HCT116 (cell line): ENCODE measurements around the gene MTURN. TPM values are rescaled to one million over a fixed set of nuclear protein-coding genes. Genes with fewer than 3 reads are reported as not detected.

Experiments used
- ATAC-seq: fragments of 200-7000 bp; cut with Tn5 transposase; 2 replicates; pipeline ENCODE4 v1.9.1; 2020; ENCODE audit warnings: mild to moderate bottlenecking, moderate library complexity
- BruUV-seq: library from RNA; stranded (reverse); fragments of 400-500 nt; replicated peaks from 2 replicates; lab custom pipeline; 2021; lab: Mats Ljungman, UMichigan
- CTCF ChIA-PET: fragments of 300-600 bp; sonication (Branson Sonifier 250); formaldehyde crosslinking; loops from one replicate; lab custom pipeline; 2021; ENCODE audit warnings: antibody characterized with exemption; lab: Charles Lee
- POLR2A ChIA-PET: fragments of 300-600, 350-600 bp; sonication (Branson Sonifier 250); formaldehyde crosslinking; loops from one replicate; lab custom pipeline; 2021; ENCODE audit warnings: antibody characterized with exemption; lab: Charles Lee
- RAD21 ChIA-PET, 2 experiments: fragments of 300-600 bp; sonication (Branson Sonifier 250); formaldehyde crosslinking; loops; one replicate each; lab custom pipeline; 2023; ENCODE audit warnings: low total read pairs in 2 of 2; ENCODE audit not compliant: uncharacterized antibody in 2 of 2, unreplicated experiment in 2 of 2, low non-redundant PET in 1 of 2; lab: Charles Lee
- DNase-seq: peaks from one replicate; pipeline ENCODE4 v3.0.0-alpha.2; 2010; ENCODE audit warnings: low read depth, low spot score
- H2AFZ ChIP-seq: fragments of 200-600 bp; shearing (Covaris generic), sonication (generic); 2 replicates; pipeline ENCODE4 v1.6.1; 2017; ENCODE audit warnings: low read depth, mixed run types, mixed read lengths, antibody characterized with exemption, low read length; ENCODE audit not compliant: poor library complexity, severe bottlenecking
- H3K27ac ChIP-seq: 2 replicates; pipeline ENCODE4 v1.5.1; 2012; ENCODE audit warnings: low read depth, low read length
- H3K27me3 ChIP-seq: fragments of 200-600 bp; sonication (generic); 2 replicates; pipeline ENCODE4 v1.6.1; 2016; ENCODE audit warnings: mixed run types, low read length, mixed read lengths; ENCODE audit not compliant: insufficient read depth
- H3K36me3 ChIP-seq, 2 experiments: fragments of 200-500 bp in 1 of 2; fragments of 200-600 bp in 1 of 2; sonication (Bioruptor generic) in 1 of 2; sonication (generic) in 1 of 2; 2 replicates each; pipeline versions ENCODE4 v1.5.1 to v1.6.1; 2014 to 2016; ENCODE audit warnings: low read length in 2 of 2, inconsistent platforms in 1 of 2, mixed read lengths in 1 of 2, mixed run types in 1 of 2; ENCODE audit not compliant: insufficient read depth in 2 of 2, control insufficient read depth in 1 of 2
- H3K4me1 ChIP-seq, 2 experiments: fragments of 200-600 bp in 1 of 2; sonication (generic) in 1 of 2; 2 replicates each; pipeline versions ENCODE4 v1.5.1 to v1.6.1; 2012 to 2017; ENCODE audit warnings: low read length in 2 of 2, inconsistent platforms in 1 of 2, mild to moderate bottlenecking in 1 of 2, mixed read lengths in 1 of 2, mixed run types in 1 of 2, moderate library complexity in 1 of 2; ENCODE audit not compliant: insufficient read depth in 2 of 2, control insufficient read depth in 1 of 2
- H3K4me2 ChIP-seq: fragments of 200-600 bp; sonication (generic); 2 replicates; pipeline ENCODE4 v1.6.1; 2017; ENCODE audit warnings: mixed run types, low read length, mixed read lengths
- H3K4me3 ChIP-seq, 2 experiments: fragments of 200-600 bp in 1 of 2; sonication (generic) in 1 of 2; replicated peaks in 1 of 2; 2 replicates each; pipeline ENCODE4 v1.5.1; 2011 to 2016; ENCODE audit warnings: low read length in 2 of 2, control low read depth in 1 of 2, low read depth in 1 of 2, mild to moderate bottlenecking in 1 of 2, mixed read lengths in 1 of 2, mixed run types in 1 of 2
- H3K79me2 ChIP-seq: fragments of 200-600 bp; sonication (generic); 2 replicates; pipeline ENCODE4 v1.6.1; 2017; ENCODE audit warnings: mild to moderate bottlenecking, mixed run types, low read length, moderate library complexity, mixed read lengths; ENCODE audit not compliant: insufficient read depth
- H3K9ac ChIP-seq: fragments of 200-600 bp; sonication (generic); 2 replicates; pipeline ENCODE4 v1.6.1; 2016; ENCODE audit warnings: low read length, mixed read lengths
- H3K9me2 ChIP-seq: fragments of 200-600 bp; sonication (generic), shearing (Covaris generic); 2 replicates; pipeline ENCODE4 v1.6.1; 2017; ENCODE audit warnings: mixed run types, mild to moderate bottlenecking, moderate library complexity; ENCODE audit not compliant: insufficient read depth
- H3K9me3 ChIP-seq, 2 experiments: fragments of 200-500 bp in 1 of 2; fragments of 200-600 bp in 1 of 2; sonication (Bioruptor generic) in 1 of 2; sonication (generic) in 1 of 2; 2 replicates each; pipeline ENCODE4 v1.6.1; 2014 to 2017; ENCODE audit warnings: low read length in 2 of 2, mixed read lengths in 2 of 2, inconsistent platforms in 1 of 2, low read depth in 1 of 2, mild to moderate bottlenecking in 1 of 2, mixed run types in 1 of 2, moderate library complexity in 1 of 2; ENCODE audit not compliant: control insufficient read depth in 1 of 2, insufficient read depth in 1 of 2
- H4K20me1 ChIP-seq: fragments of 200-600 bp; sonication (generic), shearing (Covaris generic); 2 replicates; pipeline ENCODE4 v1.6.1; 2017; ENCODE audit warnings: mixed run types, mild to moderate bottlenecking, moderate library complexity; ENCODE audit not compliant: insufficient read depth
- CBX3 ChIP-seq: IDR thresholded peaks from 2 replicates; pipeline ENCODE4 v1.6.1; 2012; ENCODE audit warnings: low read depth
- FOSL1 ChIP-seq: IDR thresholded peaks from 2 replicates; pipeline ENCODE4 v1.6.1; 2012; ENCODE audit warnings: low read depth
- POLR2AphosphoS5 ChIP-seq: IDR thresholded peaks from 2 replicates; pipeline ENCODE4 v1.6.1; 2011; ENCODE audit warnings: mild to moderate bottlenecking, low read depth, low read length, moderate library complexity
- RAD21 ChIP-seq: IDR thresholded peaks from 2 replicates; pipeline ENCODE4 v1.6.1; 2012; ENCODE audit warnings: low read depth, mild to moderate bottlenecking
- SIN3A ChIP-seq: IDR thresholded peaks from 2 replicates; pipeline ENCODE4 v1.6.1; 2012; ENCODE audit warnings: low read depth
- SP1 ChIP-seq: IDR thresholded peaks from 2 replicates; pipeline ENCODE4 v1.6.1; 2012; ENCODE audit warnings: low read depth
- SRF ChIP-seq: IDR thresholded peaks from 2 replicates; pipeline ENCODE4 v1.6.1; 2012; ENCODE audit warnings: low read depth
- TCF7L2 ChIP-seq: IDR thresholded peaks from 2 replicates; pipeline ENCODE4 v1.7.0; 2011; ENCODE audit warnings: borderline replicate concordance, inconsistent platforms; ENCODE audit not compliant: insufficient read depth, insufficient read length; ENCODE audit errors: extremely low read depth
- intact Hi-C: fragments of 100-400 bp; cut with micrococcal nuclease; formaldehyde crosslinking; loops from 2 replicates; pipeline ENCODE4 v1.10.0; 2022
- total RNA-seq: library from RNA; stranded (reverse); gene quantifications from one replicate; pipeline ENCODE4 v1.2.1, GENCODE V29; 2021; ENCODE audit not compliant: unreplicated experiment
- TF ChIP-seq, protein P1 (sequence below): IDR thresholded peaks from 2 replicates; pipeline ENCODE4 v1.6.1; 2011; ENCODE audit warnings: mild to moderate bottlenecking, low read length, moderate library complexity; ENCODE audit not compliant: insufficient replicate concordance; ENCODE audit errors: extremely low read depth
- TF ChIP-seq, protein P2 (sequence below): IDR thresholded peaks from 2 replicates; pipeline ENCODE4 v1.6.1; 2012

Gene MTURN
- total RNA-seq, 1 experiment from 2014 or later: 7.5 TPM

DNA sequence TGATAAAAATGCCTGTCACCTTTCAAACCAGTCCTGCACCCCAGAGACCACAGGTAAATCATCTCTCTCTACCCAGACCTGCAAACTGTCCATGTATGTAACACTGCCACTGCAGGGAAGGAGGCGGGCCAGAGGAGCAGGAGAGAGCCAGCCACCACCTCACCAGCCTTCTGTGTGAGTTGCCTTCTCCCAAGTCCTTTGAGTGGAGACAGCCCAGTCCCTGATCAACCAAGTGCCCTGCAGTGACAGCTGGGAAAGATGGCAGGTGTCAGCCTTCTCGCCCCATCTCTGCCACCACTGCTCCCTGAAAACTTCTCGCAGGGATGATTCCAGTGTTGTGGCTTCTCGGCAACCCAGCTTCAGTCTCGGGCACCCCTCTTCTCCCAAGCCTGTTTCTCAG is 42.4 kb downstream of the MTURN start:
- Histone ChIP-seq H4K20me1 (no peaks in the 10 kb centered on the region), H3K4me2 (no peak overlapping the region), H3K9me2 (no peaks in the 10 kb centered on the region), H3K9ac (no peak overlapping the region), H3K27ac (no peak overlapping the region), H3K27me3 (no peaks in the 10 kb centered on the region), H3K4me3 (no peak overlapping the region), H3K9me3 (no peaks in the 10 kb centered on the region), H2AFZ (no peak overlapping the region), H3K4me1 (peaks cover 0 to 4% of the 10 kb centered on the region in 2 experiments; a peak in 1 of 4 replicates), H3K79me2 (no peaks in the 10 kb centered on the region), H3K36me3 (no peaks in the 10 kb centered on the region)
- TF ChIP-seq POLR2AphosphoS5 (no peak), SIN3A (no peak)
- BruUV-seq: no TSS peak
- POLR2A ChIA-PET: interaction anchor here (1.2 kb wide), 1 partner anchor 614 kb away, joined by 3 read pairs; no protein-coding TSS in a partner anchor
- RAD21 ChIA-PET: no interaction called here
- ATAC-seq (no peak), DNase-seq (no peak)
- intact Hi-C loops: no loop called here
- CTCF ChIA-PET: no interaction called here

DNA sequence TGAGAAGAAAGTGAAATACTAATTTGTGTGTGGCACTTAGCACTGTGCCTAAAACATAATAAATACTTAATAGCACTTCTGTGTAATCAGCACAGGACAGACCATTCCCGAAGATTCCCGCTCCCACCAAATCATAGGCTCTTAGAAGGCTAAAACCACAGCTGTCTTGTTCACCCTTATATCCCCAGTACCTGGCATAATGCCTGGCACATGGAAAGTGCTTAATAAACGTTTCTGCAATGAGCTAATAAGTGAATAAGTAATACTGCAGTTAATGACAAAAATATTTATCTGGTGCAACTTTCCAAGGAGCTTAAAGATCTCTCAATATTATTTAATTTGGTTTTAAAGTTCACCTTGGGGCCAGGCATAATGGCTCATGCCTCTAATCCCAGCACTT is 43.2 kb downstream of the MTURN start:
- Histone ChIP-seq H3K9ac (no peak overlapping the region), H3K79me2 (no peaks in the 10 kb centered on the region), H3K36me3 (no peaks in the 10 kb centered on the region), H2AFZ (no peak overlapping the region), H3K4me1 (peaks cover 0 to 3% of the 10 kb centered on the region in 2 experiments; a peak in 1 of 4 replicates), H3K4me3 (no peak overlapping the region), H3K9me3 (no peaks in the 10 kb centered on the region), H3K4me2 (no peak overlapping the region), H3K9me2 (no peaks in the 10 kb centered on the region), H3K27ac (no peak overlapping the region), H4K20me1 (no peaks in the 10 kb centered on the region), H3K27me3 (no peaks in the 10 kb centered on the region)
- DNase-seq (no peak), ATAC-seq (no peak)
- RAD21 ChIA-PET: no interaction called here
- CTCF ChIA-PET: no interaction called here
- POLR2A ChIA-PET: interaction anchor here (1.2 kb wide), 1 partner anchor 615 kb away, joined by 3 read pairs; no protein-coding TSS in a partner anchor
- intact Hi-C loops: no loop called here
- no TSS peak for BruUV-seq
- TF ChIP-seq TCF7L2 (no peak), POLR2AphosphoS5 (no peak), SP1 (no peak), CBX3 (no peak), RAD21 (no peak), SRF (no peak), FOSL1 (no peak)
- TF ChIP-seq, protein P1, sequence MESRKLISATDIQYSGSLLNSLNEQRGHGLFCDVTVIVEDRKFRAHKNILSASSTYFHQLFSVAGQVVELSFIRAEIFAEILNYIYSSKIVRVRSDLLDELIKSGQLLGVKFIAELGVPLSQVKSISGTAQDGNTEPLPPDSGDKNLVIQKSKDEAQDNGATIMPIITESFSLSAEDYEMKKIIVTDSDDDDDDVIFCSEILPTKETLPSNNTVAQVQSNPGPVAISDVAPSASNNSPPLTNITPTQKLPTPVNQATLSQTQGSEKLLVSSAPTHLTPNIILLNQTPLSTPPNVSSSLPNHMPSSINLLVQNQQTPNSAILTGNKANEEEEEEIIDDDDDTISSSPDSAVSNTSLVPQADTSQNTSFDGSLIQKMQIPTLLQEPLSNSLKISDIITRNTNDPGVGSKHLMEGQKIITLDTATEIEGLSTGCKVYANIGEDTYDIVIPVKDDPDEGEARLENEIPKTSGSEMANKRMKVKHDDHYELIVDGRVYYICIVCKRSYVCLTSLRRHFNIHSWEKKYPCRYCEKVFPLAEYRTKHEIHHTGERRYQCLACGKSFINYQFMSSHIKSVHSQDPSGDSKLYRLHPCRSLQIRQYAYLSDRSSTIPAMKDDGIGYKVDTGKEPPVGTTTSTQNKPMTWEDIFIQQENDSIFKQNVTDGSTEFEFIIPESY: no peak
- TF ChIP-seq, protein P2, sequence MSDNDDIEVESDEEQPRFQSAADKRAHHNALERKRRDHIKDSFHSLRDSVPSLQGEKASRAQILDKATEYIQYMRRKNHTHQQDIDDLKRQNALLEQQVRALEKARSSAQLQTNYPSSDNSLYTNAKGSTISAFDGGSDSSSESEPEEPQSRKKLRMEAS: no peak
